Left ventricle myocardium inferior (tissue), 1 donor: ENCODE measurements around the gene TAS2R16. TPM values are rescaled to one million over a fixed set of nuclear protein-coding genes. Genes with fewer than 3 reads are reported as not detected.

Experiments
- DNase-seq: peaks from one replicate; pipeline ENCODE4 v3.0.0-alpha.2; 2020
- H3K27ac ChIP-seq: fragments of 200-600 bp; replicated peaks from 2 replicates; pipeline ENCODE4 v1.8.0; 2021
- H3K27me3 ChIP-seq: fragments of 200-600 bp; 2 replicates; pipeline ENCODE4 v1.8.0; 2021; ENCODE audit warnings: low read depth
- H3K36me3 ChIP-seq: fragments of 200-600 bp; 2 replicates; pipeline ENCODE4 v1.8.0; 2021
- H3K4me1 ChIP-seq: fragments of 200-600 bp; 2 replicates; pipeline ENCODE4 v1.8.0; 2021
- H3K4me3 ChIP-seq: fragments of 200-600 bp; 2 replicates; pipeline ENCODE4 v1.8.0; 2021; ENCODE audit warnings: mild to moderate bottlenecking, moderate library complexity
- H3K9me3 ChIP-seq: fragments of 200-600 bp; replicated peaks from 2 replicates; pipeline ENCODE4 v1.8.0; 2021
- CTCF ChIP-seq: fragments of 200-600 bp; IDR thresholded peaks from 2 replicates; pipeline ENCODE4 v1.8.0; 2021; ENCODE audit warnings: antibody characterized with exemption, mild to moderate bottlenecking, borderline replicate concordance
- intact Hi-C: fragments of 100-400 bp; cut with micrococcal nuclease; formaldehyde crosslinking; loops from one replicate; pipeline ENCODE4 v1.11.0; 2022
- total RNA-seq: library from RNA; stranded (reverse); fragmentation: NEBNext Ultra II Directional; extraction: Animal tissue kit (Norgen Biotek cat#: 25700); gene quantifications from one replicate; pipeline ENCODE4 v1.2.1, GENCODE V29; 2021
- donor health status: DM: no; HTN: yes; CAD: no; lungs with severe emphysema.

The TAS2R16 gene
- total RNA-seq, 1 donor from 2014 or later: not detected

- Histone ChIP-seq H3K4me1 (no peaks in the 10 kb centered on the region), H3K27me3 (no peaks in the 10 kb centered on the region), H3K9me3 (peaks cover 5% of the 10 kb centered on the region), H3K36me3 (no peaks in the 10 kb centered on the region), H3K4me3 (no peak overlapping the region), H3K27ac (no peak overlapping the region)
- no peak for DNase-seq
- TF ChIP-seq CTCF: no peak
- intact Hi-C loops: no loop called here
Observed at GRCh38 chr7:122951006-122951405, 44.5 kb downstream of the TAS2R16 start.

- peaks cover 5% of the 10 kb centered on the region for H3K9me3 ChIP-seq
Observed at GRCh38 chr7:122949186-122949585, 46.3 kb downstream of the TAS2R16 start.

More at GRCh38 chr7:122949186-122949585, 46.3 kb downstream of the TAS2R16 start:
- H3K27me3 ChIP-seq: no peaks in the 10 kb centered on the region
- TF ChIP-seq CTCF: no peak
- H3K4me3 ChIP-seq: no peak overlapping the region
- DNase-seq: no peak
- intact Hi-C loops: no loop called here
- H3K27ac ChIP-seq: no peak overlapping the region
- no peaks in the 10 kb centered on the region for H3K36me3 ChIP-seq
- no peaks in the 10 kb centered on the region for H3K4me1 ChIP-seq

Other genes with a start within 250 kb of the TAS2R16 start
- 11.9 TPM for gene CADPS2, start 109.2 kb downstream of the TAS2R16 start, total RNA-seq
- gene SLC13A1, start 204.3 kb upstream of the TAS2R16 start, total RNA-seq: not detected